HG03108 (cell line): Measurements from ENCODE around the gene NDUFS2.
A peak's percentile ranks its signal among the peaks of the same experiment; 100 is the strongest.

ENCODE experiments used
- ATAC-seq: cut with Tn5 transposase; IDR thresholded peaks from one replicate; pipeline ENCODE4 v1.9.1; 2021; ENCODE audit warnings: moderate library complexity; ENCODE audit not compliant: unreplicated experiment

The NDUFS2 gene

DNA sequence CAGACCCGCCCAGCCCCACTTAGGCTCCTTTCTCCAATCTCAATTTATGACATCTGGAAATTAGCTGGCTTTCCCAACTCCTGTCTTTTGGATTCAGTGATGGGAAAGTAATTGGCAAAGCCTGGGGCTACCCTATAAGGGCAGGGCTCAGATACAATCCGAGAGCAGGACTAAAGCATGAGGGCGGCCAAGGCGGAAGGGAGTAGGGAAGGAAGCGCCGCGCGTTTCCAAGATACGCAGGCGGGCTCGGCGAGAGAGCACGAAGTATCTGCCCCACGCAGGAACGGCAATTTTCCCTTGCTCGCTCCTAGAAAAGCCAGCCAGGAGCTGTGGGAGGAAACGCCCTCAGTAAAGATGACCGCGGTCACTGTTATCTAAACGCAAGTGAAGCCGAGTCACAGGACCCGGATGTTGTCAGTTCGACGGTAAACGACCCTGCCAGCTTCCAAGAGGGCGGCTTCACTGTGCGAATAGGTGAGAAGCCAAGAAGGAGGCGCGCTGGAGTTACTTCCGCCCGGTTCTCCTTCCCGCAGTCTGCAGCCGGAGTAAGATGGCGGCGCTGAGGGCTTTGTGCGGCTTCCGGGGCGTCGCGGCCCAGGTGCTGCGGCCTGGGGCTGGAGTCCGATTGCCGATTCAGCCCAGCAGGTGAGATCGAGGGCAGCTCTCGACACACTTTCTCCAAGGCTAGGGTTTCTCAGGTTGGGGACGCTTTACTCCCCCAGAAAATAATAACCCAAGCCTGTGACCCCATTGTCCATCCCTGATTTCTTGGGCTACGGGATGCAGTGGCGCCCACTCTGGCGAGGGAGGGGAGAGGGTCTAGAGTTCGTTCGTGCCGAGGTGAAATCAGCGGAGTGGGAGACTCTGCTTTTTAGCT is at the start of gene NDUFS2:
Gene NDUFS2, plus strand, starts transcription at position 532 of the 877 bp plus-strand sequence. Its CDS starts 19 bp downstream, at position 551.
- ATAC-seq, result peak; percentile 96

DNA sequence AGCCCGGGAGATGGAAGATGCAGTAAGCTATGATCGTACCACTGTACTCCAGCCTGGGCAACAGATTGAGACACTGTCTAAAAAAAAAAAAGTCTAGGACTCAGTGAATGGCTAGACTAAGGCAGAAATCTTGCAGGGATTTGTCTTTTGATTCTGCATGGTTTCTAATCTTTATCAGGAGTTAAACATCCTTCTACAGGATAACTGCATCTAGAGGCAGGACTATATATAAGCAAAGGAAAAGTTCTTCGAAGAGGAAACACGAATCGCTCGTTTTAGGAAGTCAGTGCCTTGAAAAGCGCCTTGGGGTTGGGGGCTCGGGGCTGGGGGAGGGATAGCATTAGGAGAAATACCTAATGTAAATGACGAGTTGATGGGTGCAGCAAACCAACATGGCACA is 49.0 kb upstream of the NDUFS2 start:
- ATAC-seq, result no peak

DNA sequence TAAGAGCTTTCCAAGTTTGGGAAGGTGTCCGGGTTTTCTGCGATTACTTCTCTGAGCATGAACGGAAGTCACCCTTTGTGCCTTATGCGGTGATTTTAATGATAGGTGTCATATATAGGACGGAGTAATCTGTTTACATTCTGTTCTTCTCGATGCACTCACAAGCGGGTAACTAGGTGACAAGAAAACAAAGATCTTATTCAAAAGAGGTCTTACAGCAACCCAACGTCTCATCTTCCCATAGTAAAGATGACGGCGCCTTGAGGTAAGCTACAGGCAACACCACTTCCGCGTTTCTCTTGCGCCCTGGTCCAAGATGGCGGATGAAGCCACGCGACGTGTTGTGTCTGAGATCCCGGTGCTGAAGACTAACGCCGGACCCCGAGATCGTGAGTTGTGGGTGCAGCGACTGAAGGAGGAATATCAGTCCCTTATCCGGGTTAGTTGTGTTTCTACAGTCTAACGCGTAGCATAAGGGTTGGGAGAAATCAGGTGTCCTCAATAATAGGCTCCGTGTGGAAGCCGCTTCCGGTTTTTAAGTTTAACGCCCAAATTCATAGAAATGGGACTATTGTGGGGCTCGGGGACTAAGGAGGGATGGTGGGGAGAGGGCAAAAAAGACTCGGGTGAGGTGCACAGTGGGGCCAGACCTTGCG is 48.4 kb upstream of the NDUFS2 start, which contains the start of gene UFC1:
Gene UFC1, plus strand, starts transcription at position 297 of the 656 bp plus-strand sequence. Its CDS starts 20 bp downstream, at position 317.
- ATAC-seq, result peak; percentile 71

DNA sequence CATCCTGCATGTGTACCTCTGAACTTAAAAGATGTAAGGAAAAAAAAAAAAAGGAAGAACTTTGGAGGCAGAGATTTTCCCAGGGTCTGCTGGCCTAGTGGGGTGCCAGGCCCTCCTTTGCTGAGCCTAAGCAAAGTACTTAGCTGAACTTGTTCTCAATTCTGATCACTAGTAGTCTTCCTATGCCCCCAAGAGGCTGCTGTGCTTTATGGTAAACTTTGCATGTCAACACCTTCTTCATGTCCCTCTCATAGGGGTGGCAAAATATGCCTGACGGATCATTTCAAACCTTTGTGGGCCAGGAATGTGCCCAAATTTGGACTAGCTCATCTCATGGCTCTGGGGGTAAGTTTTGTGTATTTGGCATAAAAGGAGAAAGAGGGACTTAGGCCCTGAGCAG is 44.3 kb upstream of the NDUFS2 start:
- no peak for ATAC-seq

DNA sequence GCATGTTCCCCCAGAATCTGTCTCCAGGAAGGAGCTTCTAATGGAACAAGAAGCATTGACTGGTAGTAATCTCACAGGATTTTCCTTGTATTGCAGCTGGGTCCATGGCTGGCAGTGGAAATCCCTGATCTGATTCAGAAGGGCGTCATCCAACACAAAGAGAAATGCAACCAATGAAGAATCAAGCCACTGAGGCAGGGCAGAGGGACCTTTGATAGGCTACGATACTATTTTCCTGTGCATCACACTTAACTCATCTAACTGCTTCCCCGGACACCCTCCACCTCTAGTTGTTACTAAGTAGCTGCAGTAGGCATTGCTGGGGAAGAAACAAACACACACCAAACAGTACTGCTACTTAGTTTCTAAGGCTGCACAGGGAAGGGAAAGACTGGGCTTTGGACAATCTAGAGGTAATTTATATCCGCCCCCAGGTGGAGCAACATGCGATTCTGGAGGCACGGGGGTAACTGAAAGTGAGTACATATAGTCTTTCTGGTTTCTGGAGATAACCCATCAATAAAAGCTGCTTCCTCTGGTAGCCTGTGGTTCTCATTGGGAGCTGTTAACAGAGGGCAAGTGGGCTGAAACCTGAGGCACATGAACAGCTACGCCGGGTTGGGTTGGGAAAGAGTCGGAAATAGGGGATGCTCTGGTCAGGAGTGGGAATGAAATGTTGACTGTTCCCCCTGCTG is 43.7 kb upstream of the NDUFS2 start:
- no peak for ATAC-seq

DNA sequence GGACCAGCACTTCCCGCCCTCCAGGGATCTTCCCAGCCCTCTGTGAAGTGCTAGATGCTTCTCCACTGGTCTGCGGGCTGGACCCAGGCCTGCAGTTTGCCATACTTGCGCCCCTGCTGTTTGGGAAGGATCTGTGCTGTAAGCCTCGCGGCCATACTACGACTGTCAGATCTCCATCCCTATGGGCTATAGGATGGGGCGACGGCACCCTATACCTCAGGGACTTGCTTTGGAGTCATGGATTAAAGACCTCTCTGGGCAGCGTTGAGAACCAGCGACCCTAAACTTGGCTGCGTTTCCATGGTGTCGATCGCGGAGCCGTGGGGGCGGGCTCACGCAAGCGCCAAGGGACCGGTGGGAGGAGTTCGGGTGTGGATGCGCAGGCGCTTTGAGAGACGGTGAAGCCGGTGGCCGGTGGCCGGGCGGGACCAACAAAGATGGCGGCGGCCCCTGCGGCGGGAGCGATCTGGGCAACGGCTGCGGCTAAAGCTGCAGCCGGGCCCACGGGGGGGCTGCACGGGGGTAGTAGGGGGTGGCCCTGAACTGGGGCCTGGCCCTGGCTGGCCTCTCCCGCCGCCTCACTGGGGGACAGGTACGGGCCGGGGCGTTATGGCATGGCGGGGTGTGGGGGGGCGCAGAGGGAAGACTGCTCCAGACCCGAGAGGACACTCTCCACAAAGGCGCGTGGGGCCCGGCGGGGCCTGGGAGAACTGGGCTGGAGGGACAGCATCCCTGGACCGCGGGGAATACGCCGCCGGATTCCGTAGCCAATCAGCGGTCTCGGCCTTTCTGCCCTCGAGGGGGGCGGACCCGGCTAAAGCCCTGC is 42.9 kb upstream of the NDUFS2 start, which contains the start of gene USP21:
Gene USP21, plus strand, starts transcription at position 414 of the 826 bp plus-strand sequence. CDS start 1,141 bp downstream, outside the sequence.
- ATAC-seq, result peak; percentile 87

DNA sequence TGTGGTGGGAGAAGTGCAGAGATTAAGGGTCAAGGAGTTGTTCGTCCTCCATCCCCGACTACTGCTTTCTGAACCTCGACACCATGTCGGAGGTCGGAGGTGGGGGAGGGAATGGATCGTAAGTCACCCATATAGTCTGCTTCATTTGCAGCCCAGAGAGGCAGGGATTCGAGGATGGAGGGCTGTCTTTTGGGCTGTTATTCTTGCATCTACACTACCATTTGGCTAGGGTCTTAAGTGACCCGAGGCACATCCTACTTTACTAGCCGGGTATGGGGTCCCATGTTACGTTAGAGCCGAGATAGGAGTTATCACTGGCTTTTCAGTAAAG is 42.3 kb upstream of the NDUFS2 start:
- no peak for ATAC-seq

DNA sequence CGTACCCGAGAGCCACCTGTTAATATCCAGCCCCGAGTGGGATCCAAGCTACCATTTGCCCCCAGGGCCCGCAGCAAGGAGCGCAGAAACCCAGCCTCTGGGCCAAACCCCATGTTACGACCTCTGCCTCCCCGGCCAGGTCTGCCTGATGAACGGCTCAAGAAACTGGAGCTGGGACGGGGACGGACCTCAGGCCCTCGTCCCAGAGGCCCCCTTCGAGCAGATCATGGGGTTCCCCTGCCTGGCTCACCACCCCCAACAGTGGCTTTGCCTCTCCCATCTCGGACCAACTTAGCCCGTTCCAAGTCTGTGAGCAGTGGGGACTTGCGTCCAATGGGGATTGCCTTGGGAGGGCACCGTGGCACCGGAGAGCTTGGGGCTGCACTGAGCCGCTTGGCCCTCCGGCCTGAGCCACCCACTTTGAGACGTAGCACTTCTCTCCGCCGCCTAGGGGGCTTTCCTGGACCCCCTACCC is 41.5 kb upstream of the NDUFS2 start:
- ATAC-seq, result no peak

DNA sequence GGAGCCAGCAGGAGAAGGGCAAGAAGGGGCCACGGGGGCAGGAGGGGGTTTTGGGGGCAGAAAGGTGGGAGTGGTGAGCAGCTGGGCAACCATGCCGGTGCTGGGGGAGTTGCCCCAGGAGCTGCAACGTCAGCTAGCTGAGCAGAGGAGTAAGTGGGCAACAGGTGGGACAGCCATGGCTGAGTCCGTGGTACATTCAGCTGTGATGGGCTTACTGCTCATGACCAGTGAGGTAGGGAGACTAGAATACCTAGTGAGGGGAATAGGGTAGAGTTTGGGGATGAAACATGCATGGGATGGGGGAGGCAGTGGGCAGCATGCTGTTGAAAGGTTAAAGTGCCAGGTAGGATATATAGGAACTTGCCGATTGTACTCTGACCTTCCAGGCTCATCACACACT is 40.5 kb upstream of the NDUFS2 start:
- ATAC-seq, result no peak

DNA sequence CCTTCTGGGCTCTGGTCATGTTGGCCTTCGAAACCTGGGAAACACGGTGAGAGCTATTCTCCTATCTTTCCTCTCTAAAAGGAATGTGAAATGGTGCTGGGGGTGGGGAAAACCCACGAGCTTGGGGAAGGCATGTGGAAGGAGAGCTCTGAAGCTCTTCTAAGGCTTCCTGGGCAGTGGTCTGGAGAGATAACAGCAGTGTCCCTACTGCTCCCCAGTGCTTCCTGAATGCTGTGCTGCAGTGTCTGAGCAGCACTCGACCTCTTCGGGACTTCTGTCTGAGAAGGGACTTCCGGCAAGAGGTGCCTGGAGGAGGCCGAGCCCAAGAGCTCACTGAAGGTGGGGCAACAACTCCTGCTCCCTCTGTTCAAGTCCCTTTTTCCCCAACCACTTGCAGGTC is 40.1 kb upstream of the NDUFS2 start:
- no peak for ATAC-seq

DNA sequence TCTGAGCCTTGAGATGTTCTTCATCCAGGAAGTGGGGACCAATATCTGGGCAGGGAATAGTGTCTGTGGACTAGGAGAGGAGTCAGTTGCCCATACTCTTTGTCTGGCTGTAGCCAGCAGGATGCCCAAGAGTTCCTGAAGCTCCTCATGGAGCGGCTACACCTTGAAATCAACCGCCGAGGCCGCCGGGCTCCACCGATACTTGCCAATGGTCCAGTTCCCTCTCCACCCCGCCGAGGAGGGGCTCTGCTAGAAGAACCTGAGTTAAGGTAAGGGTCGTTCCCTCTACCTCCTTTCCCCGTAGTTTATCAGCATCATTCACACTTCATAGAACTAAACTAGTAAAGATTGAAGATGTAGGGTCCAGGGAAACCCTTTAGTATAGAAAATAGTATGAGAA is 39.4 kb upstream of the NDUFS2 start:
- no peak for ATAC-seq

DNA sequence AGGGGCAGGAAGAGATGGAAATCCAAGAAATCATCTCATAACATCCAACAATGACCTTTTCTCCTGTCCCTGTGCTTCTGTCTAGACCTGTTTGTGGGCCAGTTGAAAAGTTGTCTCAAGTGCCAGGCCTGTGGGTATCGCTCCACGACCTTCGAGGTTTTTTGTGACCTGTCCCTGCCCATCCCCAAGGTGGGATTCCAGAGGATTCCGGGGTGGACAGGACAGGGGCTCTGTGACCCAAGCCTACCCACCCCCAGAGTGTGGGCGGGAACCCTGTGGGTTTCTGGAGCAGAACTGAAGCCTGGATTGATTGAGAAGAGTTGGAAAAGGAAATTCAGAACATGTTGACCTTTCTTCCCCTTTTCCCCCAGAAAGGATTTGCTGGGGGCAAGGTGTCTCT is 38.4 kb upstream of the NDUFS2 start:
- ATAC-seq, result no peak

DNA sequence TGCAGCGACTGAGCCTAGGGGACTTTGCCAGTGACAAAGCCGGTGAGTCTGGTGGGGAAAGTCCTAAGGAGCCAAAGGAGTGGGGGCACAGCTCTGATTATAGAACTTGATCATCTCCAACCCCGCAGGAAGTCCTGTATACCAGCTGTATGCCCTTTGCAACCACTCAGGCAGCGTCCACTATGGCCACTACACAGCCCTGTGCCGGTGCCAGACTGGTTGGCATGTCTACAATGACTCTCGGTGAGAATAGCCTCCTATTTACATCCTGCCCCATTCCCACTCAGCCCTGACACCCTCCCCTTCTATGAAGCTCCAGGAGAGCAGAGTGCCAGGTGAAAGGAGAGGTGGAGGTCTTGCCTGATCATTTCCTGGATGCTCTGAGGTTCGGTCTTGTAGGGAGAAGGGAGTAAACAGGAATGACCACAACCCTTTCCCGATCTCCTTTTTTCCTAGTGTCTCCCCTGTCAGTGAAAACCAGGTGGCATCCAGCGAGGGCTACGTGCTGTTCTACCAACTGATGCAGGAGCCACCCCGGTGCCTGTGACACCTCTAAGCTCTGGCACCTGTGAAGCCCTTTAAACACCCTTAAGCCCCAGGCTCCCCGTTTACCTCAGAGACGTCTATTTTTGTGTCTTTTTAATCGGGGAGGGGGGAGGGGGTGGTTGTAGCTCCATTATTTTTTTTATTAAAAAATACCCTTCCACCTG is 37.1 kb upstream of the NDUFS2 start:
- no peak for ATAC-seq

DNA sequence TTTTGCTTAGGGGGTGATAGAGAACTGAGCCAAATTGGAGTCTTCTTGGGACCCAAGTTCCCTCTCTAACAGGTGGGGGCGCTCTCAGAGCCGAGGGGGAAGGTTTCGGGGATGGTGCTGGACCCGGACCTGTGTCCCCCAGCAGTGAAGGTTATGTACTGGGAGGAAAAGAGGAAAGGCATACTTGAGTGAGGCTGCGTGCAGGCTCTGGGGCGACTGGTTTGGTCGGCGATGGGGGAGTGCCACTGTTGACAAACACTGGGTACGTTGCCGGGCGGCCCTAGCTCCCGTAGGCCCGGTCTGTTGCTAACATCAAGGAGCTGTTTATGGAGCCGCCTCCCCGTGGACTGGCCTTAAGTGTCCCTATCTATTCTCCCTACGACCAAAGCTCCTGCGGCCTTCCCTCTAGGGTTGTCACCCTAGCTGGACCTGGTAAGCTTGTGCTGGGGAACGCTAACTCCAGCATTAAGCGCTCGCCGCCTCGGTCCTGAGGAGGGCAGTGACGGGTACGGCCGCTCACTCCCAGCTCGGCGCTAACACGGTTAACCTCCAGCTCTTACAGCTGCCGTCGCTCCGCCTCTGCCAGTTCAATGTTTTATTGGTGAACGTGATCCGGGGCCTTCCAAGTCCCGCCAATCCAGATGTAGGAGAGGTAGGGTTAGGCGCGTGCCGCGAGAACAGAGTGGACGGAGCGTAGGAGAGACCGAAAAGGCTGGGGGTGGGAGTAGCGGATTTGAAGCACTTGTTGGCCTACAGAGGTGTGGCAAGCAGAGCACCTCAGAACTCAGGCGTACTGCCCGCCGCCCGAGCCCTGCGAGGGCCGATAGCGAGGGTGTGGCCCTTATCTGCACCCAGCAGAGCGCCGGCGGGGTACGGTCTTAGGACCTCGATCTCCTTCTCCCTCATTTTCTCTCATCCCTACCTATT is 36.2 kb upstream of the NDUFS2 start, which contains the start of gene PPOX:
Gene PPOX, plus strand, starts transcription at position 685 of the 927 bp plus-strand sequence. CDS start 422 bp downstream, outside the sequence.
- peak; percentile 93 for ATAC-seq

DNA sequence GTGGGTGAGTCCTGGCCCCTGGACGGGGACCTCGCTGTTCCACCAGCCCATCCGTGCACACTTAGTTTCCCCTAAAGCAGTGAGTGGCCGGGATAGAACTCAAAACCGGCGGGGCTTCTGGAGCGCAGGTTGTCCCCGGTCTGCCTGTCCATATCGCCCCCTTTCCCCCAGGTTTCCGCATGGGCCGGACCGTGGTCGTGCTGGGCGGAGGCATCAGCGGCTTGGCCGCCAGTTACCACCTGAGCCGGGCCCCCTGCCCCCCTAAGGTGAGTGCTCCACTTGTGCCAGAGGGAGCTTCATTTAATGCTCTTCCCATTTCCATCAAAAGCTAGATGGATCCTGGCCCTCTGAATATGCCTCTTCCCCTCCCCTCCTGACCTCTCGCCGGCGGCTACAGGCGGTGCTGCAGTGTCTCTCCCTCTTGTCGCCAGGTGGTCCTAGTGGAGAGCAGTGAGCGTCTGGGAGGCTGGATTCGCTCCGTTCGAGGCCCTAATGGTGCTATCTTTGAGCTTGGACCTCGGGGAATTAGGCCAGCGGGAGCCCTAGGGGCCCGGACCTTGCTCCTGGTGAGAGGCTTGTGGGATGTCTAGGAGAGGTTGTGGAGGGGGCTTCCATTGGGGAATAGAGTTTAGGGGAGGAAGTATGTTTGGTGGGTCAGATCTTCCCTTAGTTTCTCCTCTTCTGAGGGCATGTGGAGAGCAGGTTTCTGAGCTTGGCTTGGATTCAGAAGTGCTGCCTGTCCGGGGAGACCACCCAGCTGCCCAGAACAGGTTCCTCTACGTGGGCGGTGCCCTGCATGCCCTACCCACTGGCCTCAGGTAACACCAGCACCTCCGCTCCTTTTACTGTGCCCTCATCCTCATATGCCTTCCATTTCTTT is 35.3 kb upstream of the NDUFS2 start:
- ATAC-seq, result no peak

DNA sequence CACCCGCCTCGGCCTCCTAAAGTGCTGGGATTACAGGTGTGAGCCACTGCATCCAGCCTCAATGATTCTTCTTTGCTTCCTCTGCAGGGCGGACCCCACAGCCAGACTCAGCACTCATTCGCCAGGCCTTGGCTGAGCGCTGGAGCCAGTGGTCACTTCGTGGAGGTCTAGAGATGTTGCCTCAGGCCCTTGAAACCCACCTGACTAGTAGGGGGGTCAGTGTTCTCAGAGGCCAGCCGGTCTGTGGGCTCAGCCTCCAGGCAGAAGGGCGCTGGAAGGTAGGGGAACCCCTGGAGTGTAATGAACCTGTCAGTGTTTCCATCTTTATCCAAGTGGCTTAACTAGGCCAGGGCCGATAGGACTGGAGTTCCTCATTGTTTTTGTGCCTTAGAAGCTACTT is 33.3 kb upstream of the NDUFS2 start:
- no peak for ATAC-seq

DNA sequence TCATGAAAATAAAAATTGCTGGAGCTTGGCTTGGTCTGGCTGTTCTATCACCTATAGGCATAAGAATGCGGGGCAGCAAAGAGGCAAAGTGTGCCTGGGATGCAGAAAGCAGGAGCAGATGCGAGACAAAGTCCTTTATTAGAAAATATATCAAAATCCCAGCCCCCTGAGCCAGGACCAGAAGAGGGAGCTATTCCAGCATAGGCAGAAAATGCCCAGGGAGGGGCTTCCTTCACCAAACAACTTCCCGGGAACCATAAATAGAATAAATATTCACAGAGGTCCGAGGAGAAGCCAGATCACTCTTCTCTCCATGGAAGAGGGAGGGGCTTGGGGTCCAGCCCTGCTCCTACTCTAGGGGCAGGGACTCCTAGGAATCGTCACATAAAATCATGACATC is 31.0 kb upstream of the NDUFS2 start:
- ATAC-seq, result no peak

DNA sequence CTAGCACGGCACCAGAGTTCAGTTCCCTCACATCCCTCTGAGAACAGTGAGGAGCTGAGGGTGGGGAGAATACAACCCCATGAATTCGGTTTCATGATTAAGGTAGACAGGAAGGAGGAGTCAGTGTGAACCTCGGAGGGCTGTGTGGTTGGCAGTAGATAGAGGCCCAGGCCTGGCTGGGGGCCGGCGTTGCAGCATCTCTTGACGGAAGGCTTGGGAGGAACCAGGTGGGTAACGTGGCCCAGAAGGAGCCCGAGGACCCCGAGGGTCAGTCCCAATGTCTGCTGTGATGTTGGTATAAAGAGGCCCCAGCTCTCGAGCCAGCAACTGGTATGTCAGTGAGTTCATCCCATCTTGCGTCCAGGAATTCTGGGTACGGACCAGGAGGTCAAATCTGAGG is 30.5 kb upstream of the NDUFS2 start:
- no peak for ATAC-seq
